Adrenal gland (tissue), 12 donors: Measurements from ENCODE around the gene OXSR1. TPM values are rescaled to one million over a fixed set of nuclear protein-coding genes. Genes with fewer than 3 reads are reported as not detected.

Experiments used
- DNase-seq, 7 donors: peaks; one replicate each; pipeline ENCODE4 v3.0.0-alpha.2; 2019 to 2020
- H3K27ac ChIP-seq, 5 donors: fragments of 200-600 bp; sonication (generic) in 4 of 5; 1 replicate in 3 of 5; 2 replicates in 2 of 5; pipeline versions ENCODE4 v1.5.1 to v1.8.0; 2016 to 2020; ENCODE audit warnings: mild to moderate bottlenecking in 1 of 5
- H3K27me3 ChIP-seq: fragments of 200-600 bp; 2 replicates; pipeline ENCODE4 v1.8.0; 2021
- H3K36me3 ChIP-seq, 2 donors: fragments of 200-600 bp; replicated peaks in 1 of 2; 1 replicate in 1 of 2; 2 replicates in 1 of 2; pipeline versions ENCODE4 v1.5.1 to v1.8.0; 2018 to 2022
- H3K4me1 ChIP-seq, 2 donors: fragments of 200-600 bp; replicated peaks in 1 of 2; 1 replicate in 1 of 2; 2 replicates in 1 of 2; pipeline versions ENCODE4 v1.5.1 to v1.8.0; 2018 to 2021
- H3K4me3 ChIP-seq, 4 donors: fragments of 200-600 bp; sonication (generic) in 3 of 4; one replicate each; pipeline ENCODE4 v1.5.1; 2016 to 2018
- H3K9me3 ChIP-seq, 3 donors: fragments of 200-600 bp; sonication (generic) in 1 of 3; replicated peaks in 1 of 3; 1 replicate in 2 of 3; 2 replicates in 1 of 3; pipeline versions ENCODE4 v1.5.1 to v1.8.0; 2016 to 2021
- POLR2A ChIP-seq, 2 donors: fragments of 450-650 bp; IDR thresholded peaks; one replicate each; pipeline ENCODE4 v1.6.1; 2017; ENCODE audit warnings: antibody characterized with exemption in 2 of 2, mild to moderate bottlenecking in 2 of 2, moderate library complexity in 1 of 2
- WGBS, 4 donors: extraction: QIAGEN DNeasy Blood & Tissue Kit in 2 of 4; methylation state at CpG; one replicate each; pipeline versions ENCODE4 v1.1.5 to v1.1.7; 2013 to 2017; 5-methylcytosine and 5-hydroxymethylcytosine counted together
- intact Hi-C, 2 donors: fragments of 100-400 bp; cut with DNase I; formaldehyde crosslinking; loops; one replicate each; pipeline versions ENCODE4 v1.14.1 to v1.15.0; 2022 to 2023
- polyA plus RNA-seq, 3 donors: library from polyadenylated mRNA; stranded (reverse); fragments of 200-250 nt in 2 of 3; fragments of 350-450 nt in 1 of 3; fragmentation: Illumina TruSeq in 1 of 3; extraction: RNeasy Lipid Tissue Mini Kit (QIAGEN cat#74804) in 1 of 3; gene quantifications; one replicate each; pipeline ENCODE4 v1.2.3, GENCODE V29; 2013 to 2014
- total RNA-seq, 9 donors: library from RNA; depleted of rRNA in 4 of 9; stranded (reverse); fragments of >200 nt in 4 of 9; fragments of 120-200 nt in 1 of 9; fragmentation: NEBNext Ultra II Directional in 1 of 9; extraction: Animal tissue kit (Norgen Biotek cat#: 25700) in 1 of 9; gene quantifications; one replicate each; pipeline versions ENCODE4 v1.1.0 to v1.2.4, GENCODE V29; 2013 to 2023
- TF ChIP-seq, protein P1 (sequence below), 6 experiments: fragments of 450-650 bp in 4 of 6; fragments of 200-600 bp in 2 of 6; sonication (generic) in 1 of 6; IDR thresholded peaks; 1 replicate in 5 of 6; 2 replicates in 1 of 6; pipeline versions ENCODE4 v1.5.1 to v1.8.0; 2016 to 2021; ENCODE audit warnings: antibody characterized with exemption in 6 of 6, mild to moderate bottlenecking in 2 of 6, moderate library complexity in 1 of 6
- donor health status: healthy with polysubstance abuse.
- donor health status: Bipolar disorder and iron deficiency.
- donor health status: DM: yes; HTN: yes; CAD: no.
- donor health status: DM: no; HTN: no; CAD: no.
- donor health status: DM: no; HTN: no; CAD: no.
- donor health status: DM: yes; HTN: yes; CAD: no.

OXSR1 gene
- total and polyA plus RNA-seq, 12 donors, result 14.8 to 47.5 (median 29.3) TPM

DNA sequence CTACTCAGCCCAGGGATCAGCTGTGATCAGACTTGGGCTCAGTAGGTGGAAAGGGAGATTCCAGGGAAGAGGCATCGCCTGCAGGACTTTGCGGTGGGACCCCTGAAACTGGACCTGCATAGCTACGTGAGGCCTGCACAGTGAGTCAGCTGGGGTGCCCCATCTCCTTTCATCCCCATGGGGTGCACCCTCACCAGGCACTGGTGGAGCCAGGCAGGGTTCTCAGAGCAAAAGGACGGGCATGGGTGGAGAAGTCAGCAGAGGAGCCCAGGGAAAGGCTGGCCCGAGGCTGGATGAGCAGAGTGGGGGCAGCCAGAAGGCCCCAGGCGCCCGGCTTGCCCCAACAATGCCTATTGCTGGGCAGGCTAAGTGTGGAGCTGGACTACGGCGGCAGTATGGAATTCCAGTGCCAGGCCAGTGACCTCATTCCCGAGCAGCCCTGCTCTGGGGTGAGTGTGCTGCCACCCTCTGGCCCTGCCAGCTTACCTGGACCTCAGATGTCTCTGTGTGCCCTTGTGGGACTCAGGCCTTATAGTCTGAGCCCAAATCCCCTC lies 48.1 kb upstream of the OXSR1 start:
- intact Hi-C loops, result loop anchor here in 1 of 2 donors (10.0 kb wide), 2 partner anchors 112 to 358 kb away; no protein-coding TSS in a partner anchor
- TF ChIP-seq, protein P1, sequence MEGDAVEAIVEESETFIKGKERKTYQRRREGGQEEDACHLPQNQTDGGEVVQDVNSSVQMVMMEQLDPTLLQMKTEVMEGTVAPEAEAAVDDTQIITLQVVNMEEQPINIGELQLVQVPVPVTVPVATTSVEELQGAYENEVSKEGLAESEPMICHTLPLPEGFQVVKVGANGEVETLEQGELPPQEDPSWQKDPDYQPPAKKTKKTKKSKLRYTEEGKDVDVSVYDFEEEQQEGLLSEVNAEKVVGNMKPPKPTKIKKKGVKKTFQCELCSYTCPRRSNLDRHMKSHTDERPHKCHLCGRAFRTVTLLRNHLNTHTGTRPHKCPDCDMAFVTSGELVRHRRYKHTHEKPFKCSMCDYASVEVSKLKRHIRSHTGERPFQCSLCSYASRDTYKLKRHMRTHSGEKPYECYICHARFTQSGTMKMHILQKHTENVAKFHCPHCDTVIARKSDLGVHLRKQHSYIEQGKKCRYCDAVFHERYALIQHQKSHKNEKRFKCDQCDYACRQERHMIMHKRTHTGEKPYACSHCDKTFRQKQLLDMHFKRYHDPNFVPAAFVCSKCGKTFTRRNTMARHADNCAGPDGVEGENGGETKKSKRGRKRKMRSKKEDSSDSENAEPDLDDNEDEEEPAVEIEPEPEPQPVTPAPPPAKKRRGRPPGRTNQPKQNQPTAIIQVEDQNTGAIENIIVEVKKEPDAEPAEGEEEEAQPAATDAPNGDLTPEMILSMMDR (IDR thresholded peaks at IDR 0.05), result peak in 3 of 6 experiments; percentile 27 to 46 (median 30)
- no peak for TF ChIP-seq POLR2A (IDR thresholded peaks at IDR 0.05)

DNA sequence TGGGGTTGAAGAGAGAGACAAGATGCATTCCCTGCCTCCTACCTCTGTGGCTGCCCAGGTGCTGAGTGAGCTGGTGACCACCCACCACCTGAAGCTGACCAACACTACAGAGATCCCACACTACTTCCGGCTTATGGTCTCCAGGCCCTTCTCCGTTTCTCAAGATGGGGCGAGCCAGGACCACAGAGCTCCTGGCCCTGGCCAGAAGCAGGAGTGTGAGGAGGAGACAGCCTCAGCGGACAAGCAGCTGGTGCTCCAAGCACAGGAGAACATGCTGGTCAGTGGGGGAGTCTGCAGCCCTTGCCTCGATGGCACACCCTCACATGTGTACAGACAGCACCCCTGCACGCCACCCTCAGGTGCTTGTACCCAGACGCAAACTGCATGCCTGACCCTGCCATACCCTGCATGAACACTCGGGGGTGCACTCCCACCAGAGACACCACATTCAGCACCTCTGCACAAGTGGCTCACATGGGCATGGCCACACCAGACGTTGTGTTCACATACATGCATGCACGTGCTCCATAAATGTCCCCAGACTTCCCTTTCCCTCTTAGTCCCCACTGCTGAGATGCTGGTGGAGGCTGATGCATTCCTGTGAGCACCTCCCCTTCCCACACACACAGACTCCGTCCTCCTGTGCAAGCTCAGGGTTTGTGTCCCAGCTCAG lies 47.5 kb upstream of the OXSR1 start:
- H3K4me3 ChIP-seq, result no peak overlapping the region
- H3K27ac ChIP-seq, result no peak overlapping the region
- WGBS, 4 donors, result 57 to 63% (median 59%) methylated on average over 2 to 11 of the region's 11 CpGs
- H3K36me3 ChIP-seq, result peaks cover 0 to 30% of the 10 kb centered on the region in 2 donors
- H3K27me3 ChIP-seq, result no peaks in the 10 kb centered on the region
- H3K9me3 ChIP-seq, result no peaks in the 10 kb centered on the region
- TF ChIP-seq, protein P1 (IDR thresholded peaks at IDR 0.05), result peak; percentile 42 to 83 (median 78)
- no peak for TF ChIP-seq POLR2A (IDR thresholded peaks at IDR 0.05)
- intact Hi-C loops, result loop anchor here in 1 of 2 donors (10.0 kb wide), 2 partner anchors 113 to 357 kb away; no protein-coding TSS in a partner anchor
- DNase-seq, result peak; percentile 58 to 87 (median 78)
- H3K4me1 ChIP-seq, result no peaks in the 10 kb centered on the region

More for the DNA sequence above, 48.1 kb upstream of the OXSR1 start:
- Histone ChIP-seq H3K36me3 (peaks cover 0 to 24% of the 10 kb centered on the region in 2 donors), H3K4me1 (no peaks in the 10 kb centered on the region), H3K4me3 (no peak overlapping the region), H3K27me3 (no peaks in the 10 kb centered on the region), H3K27ac (no peak overlapping the region), H3K9me3 (no peaks in the 10 kb centered on the region)
- DNase-seq, result peak; percentile 63 to 79 (median 76)
- 40 to 73% (median 67%) methylated on average over 2 to 10 of the region's 10 CpGs for WGBS, 4 donors

DNA sequence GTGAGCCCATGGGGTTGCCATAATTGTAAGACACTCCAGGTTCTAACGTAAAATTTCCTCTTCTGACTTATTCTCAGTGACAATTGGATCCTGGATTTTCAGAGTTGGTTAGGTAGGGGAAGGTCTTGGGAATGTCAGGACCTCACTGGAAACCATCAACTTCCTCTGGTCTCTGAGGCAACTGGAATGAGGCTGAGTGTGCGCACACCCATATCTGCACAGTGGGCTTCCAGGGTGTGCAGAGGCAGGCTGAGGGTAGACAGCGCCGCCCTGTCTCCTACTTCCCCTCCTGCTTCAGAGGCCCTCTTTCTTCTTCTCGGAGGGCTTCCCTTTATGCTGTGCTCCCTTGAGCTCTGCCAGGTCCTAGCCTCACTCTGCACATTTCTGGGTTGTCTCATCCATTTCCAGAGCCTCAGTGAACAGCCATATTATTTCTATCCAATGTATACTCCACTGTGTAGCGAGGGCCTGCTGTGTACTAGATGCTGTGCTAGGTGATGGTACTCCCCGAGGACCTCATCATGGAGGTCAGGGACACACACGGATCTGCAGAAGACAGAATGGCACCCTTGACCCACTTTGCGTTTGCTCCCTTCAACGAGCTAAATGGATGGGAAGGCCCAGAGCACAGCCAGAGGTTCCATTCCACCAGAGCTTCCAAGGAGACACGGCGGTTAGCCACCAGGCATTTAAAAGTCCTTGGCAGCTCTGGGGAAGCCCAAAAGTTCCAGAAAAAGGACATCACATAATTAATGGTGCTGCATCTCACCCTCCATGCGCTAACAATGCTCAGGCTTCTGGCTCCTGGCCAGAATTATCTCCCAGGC lies 46.7 kb upstream of the OXSR1 start:
- Histone ChIP-seq H3K27ac (no peak overlapping the region), H3K9me3 (no peaks in the 10 kb centered on the region), H3K4me1 (no peaks in the 10 kb centered on the region), H3K36me3 (peaks cover 0 to 38% of the 10 kb centered on the region in 2 donors), H3K27me3 (no peaks in the 10 kb centered on the region), H3K4me3 (no peak overlapping the region)
- intact Hi-C loops, result loop anchor here in 1 of 2 donors (10.0 kb wide), 2 partner anchors 114 to 356 kb away; no protein-coding TSS in a partner anchor
- 62 to 75% (median 69%) methylated on average over 6 to 13 of the region's 13 CpGs for WGBS, 4 donors
- no peak for DNase-seq
- TF ChIP-seq POLR2A (IDR thresholded peaks at IDR 0.05), result no peak
- TF ChIP-seq, protein P1 (IDR thresholded peaks at IDR 0.05), result no peak

DNA sequence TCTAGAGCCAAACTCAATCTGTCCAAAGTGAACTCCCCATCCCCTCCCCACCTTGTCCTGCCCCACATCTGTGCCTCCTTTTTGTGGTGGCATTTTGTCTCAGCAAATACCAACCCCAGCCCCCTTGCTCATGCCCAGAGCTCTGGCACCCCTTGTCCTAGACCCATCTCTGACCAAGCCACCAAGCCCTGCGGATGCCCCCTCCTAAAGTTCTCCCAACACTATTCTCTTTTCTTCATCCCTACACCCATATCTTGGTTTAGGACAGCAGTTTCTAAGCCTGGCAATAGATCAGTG lies 46.1 kb upstream of the OXSR1 start:
- TF ChIP-seq POLR2A (IDR thresholded peaks at IDR 0.05), result no peak
- TF ChIP-seq, protein P1 (IDR thresholded peaks at IDR 0.05), result no peak
- peaks cover 0 to 43% of the 10 kb centered on the region in 2 donors for H3K36me3 ChIP-seq
- no peaks in the 10 kb centered on the region for H3K27me3 ChIP-seq
- no peak overlapping the region for H3K27ac ChIP-seq
- no peak overlapping the region for H3K4me3 ChIP-seq
- H3K4me1 ChIP-seq, result no peaks in the 10 kb centered on the region
- WGBS, 4 donors, result 89 to 100% (median 94%) methylated on average over 1 of the region's 1 CpG
- intact Hi-C loops, result loop anchor here in 1 of 2 donors (10.0 kb wide), 2 partner anchors 114 to 356 kb away; no protein-coding TSS in a partner anchor
- no peaks in the 10 kb centered on the region for H3K9me3 ChIP-seq
- peak in 2 of 7 donors; percentile 5 to 50 for DNase-seq
